ENCODE data around the gene NUDT1. TPM values are rescaled to one million over a fixed set of nuclear protein-coding genes. Genes with fewer than 3 reads are reported as not detected.

Gene NUDT1
- total RNA-seq, 1 donor from 2014 or later: 60.2 TPM

DNA sequence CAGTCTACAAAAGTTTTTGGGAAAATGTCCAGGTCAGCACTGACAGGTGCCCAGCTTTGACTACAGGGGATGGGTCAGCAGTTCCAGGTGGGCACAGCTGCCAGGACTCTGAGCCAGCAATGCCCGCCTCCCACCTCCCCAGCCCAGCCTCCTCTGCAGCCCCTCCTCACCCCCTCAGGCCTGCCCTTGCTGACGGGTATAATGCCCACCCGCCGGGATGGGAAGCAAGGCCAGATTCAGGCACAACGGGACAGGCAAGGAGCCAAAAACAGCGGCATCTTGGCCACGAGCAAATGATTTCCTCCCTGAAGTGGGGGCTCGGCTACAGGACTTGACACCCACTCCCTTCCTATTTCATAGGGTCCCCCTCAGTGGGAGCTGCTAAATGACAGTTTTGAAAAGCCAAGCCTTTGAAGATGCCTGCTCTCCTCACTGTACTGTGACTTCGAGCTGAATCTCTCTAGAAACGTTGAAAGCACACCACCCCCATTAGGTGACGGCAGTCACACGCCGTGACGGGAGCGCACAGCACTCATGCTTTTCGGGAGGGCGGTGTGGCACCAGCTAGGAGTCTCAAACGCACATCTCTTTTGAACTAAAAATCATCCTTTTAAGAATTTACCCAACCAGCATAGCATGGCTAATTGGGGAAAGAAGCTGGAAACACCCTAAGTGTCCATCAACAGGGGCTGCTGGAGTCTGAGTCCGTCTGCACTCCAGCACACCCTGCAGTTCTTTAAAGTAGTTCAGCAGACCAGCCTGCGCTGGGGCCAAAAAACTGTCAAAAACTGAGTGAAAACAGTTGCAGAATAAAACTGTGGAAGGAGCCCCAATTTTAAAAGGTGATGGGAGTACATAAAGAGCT lies 38.9 kb upstream of the NUDT1 start:
- Mint-ChIP-seq H3K9me3 (no peaks in the 10 kb centered on the region), H3K4me1 (peaks cover 16% of the 10 kb centered on the region), H3K27ac (ENCODE audit: unreplicated experiment) (peak overlapping the region; percentile 62), H3K4me3 (no peak overlapping the region), H3K27me3 (ENCODE audit: low read depth) (no peaks in the 10 kb centered on the region), H3K36me3 (ENCODE audit: low read depth) (peaks cover 3% of the 10 kb centered on the region)
- TF ChIP-seq, protein P1, sequence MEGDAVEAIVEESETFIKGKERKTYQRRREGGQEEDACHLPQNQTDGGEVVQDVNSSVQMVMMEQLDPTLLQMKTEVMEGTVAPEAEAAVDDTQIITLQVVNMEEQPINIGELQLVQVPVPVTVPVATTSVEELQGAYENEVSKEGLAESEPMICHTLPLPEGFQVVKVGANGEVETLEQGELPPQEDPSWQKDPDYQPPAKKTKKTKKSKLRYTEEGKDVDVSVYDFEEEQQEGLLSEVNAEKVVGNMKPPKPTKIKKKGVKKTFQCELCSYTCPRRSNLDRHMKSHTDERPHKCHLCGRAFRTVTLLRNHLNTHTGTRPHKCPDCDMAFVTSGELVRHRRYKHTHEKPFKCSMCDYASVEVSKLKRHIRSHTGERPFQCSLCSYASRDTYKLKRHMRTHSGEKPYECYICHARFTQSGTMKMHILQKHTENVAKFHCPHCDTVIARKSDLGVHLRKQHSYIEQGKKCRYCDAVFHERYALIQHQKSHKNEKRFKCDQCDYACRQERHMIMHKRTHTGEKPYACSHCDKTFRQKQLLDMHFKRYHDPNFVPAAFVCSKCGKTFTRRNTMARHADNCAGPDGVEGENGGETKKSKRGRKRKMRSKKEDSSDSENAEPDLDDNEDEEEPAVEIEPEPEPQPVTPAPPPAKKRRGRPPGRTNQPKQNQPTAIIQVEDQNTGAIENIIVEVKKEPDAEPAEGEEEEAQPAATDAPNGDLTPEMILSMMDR (conservative IDR thresholded peaks at IDR 0.05): no peak
- no peak for DNase-seq (ENCODE audit: low read depth, low spot score)

DNA sequence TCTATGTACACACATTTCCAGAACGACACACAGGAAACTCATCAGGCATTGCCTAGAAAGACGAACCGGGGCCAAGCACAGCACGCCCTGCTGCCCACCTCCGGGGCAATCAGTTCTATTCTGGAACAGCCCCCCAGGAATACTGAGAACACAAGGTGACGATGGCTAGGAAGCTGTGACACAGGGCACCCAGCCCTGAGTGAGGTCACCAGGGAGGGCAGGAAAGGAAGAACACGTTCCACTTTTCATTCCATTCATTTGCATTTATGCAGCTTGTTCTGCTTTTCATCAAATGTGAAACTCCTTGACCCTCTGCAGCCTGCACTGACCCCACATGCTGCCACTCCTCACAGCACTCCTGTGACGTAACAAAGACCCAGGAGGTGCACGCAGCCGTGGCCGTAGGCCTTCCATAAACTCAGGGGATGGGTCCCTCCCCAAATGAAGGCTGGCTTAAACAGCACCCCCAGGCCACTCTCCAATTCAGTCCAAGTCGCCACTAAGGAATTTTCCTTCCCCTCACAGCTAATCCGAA lies 38.2 kb upstream of the NUDT1 start:
- Mint-ChIP-seq H3K9me3 (no peaks in the 10 kb centered on the region), H3K36me3 (ENCODE audit: low read depth) (peaks cover 7% of the 10 kb centered on the region), H3K27me3 (ENCODE audit: low read depth) (no peaks in the 10 kb centered on the region), H3K27ac (ENCODE audit: unreplicated experiment) (no peak overlapping the region), H3K4me1 (peaks cover 16% of the 10 kb centered on the region), H3K4me3 (no peak overlapping the region)
- TF ChIP-seq, protein P1 (conservative IDR thresholded peaks at IDR 0.05): no peak
- no peak for DNase-seq (ENCODE audit: low read depth, low spot score)

DNA sequence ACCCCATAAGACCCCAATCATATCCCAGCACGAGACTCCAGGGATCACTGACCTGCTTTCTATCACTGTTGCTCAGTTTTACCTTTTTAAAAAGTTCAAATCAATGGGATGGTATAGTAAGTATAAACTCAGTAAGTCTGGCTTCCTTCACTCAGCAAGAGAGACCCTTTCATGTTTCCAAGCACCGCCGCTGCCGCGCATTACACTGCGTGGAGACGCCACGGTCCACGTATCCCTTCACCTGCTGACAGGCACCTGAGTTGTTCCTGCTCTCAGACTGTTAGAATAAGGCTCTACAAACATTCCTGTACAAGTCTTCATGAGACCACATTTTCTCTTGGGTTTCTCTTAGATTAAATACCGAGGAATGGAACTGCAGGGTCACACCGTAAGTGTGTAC lies 37.6 kb upstream of the NUDT1 start:
- H3K9me3 Mint-ChIP-seq: no peaks in the 10 kb centered on the region
- no peak overlapping the region for H3K4me3 Mint-ChIP-seq
- H3K27ac Mint-ChIP-seq (ENCODE audit: unreplicated experiment): no peak overlapping the region
- TF ChIP-seq, protein P1 (conservative IDR thresholded peaks at IDR 0.05): no peak
- H3K36me3 Mint-ChIP-seq (ENCODE audit: low read depth): peaks cover 9% of the 10 kb centered on the region
- H3K4me1 Mint-ChIP-seq: peaks cover 16% of the 10 kb centered on the region
- H3K27me3 Mint-ChIP-seq (ENCODE audit: low read depth): no peaks in the 10 kb centered on the region
- no peak for DNase-seq (ENCODE audit: low read depth, low spot score)

DNA sequence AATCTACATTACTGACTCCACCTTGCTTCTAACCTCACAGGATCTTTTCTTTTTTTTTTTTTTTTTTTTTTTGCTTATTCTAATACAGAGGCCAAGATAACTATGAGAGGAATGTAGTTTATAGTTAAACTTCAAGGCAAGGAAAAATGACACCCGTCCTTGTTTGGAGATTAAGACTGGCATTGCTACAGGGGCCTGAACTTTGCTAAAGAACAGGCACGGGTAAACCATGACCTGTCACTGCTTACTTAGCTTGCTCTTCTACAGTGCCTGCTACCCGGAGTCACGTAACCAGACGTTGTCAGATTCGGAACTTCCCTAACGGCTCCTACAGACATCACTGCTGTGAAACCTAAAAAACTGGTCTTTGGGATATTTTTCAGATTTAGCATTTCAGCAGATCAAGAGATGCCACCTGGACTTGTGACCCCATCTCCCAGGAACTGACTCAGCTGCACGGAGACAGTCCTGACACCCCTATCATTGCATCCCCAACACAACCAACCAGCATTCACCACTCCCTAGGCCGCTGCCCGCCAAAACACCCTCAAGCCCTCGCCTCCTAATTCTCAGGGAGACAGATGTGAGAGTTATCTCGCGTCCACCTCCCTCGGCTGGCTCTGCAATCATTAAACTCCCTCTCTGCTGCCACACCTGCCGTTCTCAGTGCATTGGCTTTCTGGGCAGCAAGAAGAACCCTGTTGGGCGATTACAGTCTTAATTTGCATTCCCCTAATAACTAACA lies 36.8 kb upstream of the NUDT1 start:
- no peak for DNase-seq (ENCODE audit: low read depth, low spot score)
- H3K27me3 Mint-ChIP-seq (ENCODE audit: low read depth): no peaks in the 10 kb centered on the region

DNA sequence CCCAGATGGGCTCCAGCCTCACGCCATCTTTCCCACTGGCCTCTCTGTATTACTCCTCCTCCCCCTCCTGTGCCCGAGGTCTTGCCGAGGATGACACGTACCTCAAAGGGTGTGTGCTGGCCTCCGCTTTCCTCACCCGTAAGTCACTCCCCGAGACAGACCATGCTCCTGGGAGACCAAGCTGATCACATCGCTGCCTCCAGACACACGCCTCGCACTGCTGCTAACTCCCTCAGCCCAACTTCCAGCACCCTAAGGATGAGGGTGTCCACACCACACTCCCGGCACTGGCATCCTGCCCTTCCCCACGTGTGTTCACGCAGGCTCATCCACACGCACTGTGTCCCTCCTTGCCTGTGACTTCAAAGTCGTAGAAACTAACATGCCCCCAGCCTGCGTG lies 33.3 kb upstream of the NUDT1 start:
- H3K9me3 Mint-ChIP-seq: no peaks in the 10 kb centered on the region
- H3K27me3 Mint-ChIP-seq (ENCODE audit: low read depth): no peaks in the 10 kb centered on the region
- TF ChIP-seq, protein P1 (conservative IDR thresholded peaks at IDR 0.05): no peak
- H3K27ac Mint-ChIP-seq (ENCODE audit: unreplicated experiment): peak overlapping the region; percentile 88
- H3K4me1 Mint-ChIP-seq: peaks cover 9% of the 10 kb centered on the region
- no peak for DNase-seq (ENCODE audit: low read depth, low spot score)
- no peak overlapping the region for H3K4me3 Mint-ChIP-seq
- H3K36me3 Mint-ChIP-seq (ENCODE audit: low read depth): peaks cover 17% of the 10 kb centered on the region

More for the DNA sequence above, 36.8 kb upstream of the NUDT1 start:
- TF ChIP-seq, protein P1 (conservative IDR thresholded peaks at IDR 0.05): no peak
- peak overlapping the region; percentile 81 for H3K27ac Mint-ChIP-seq (ENCODE audit: unreplicated experiment)
- H3K9me3 Mint-ChIP-seq: no peaks in the 10 kb centered on the region
- H3K36me3 Mint-ChIP-seq (ENCODE audit: low read depth): peaks cover 9% of the 10 kb centered on the region
- H3K4me3 Mint-ChIP-seq: no peak overlapping the region
- H3K4me1 Mint-ChIP-seq: peaks cover 16% of the 10 kb centered on the region
